ENCODE measurements around the gene DLG2. TPM values are rescaled to one million over a fixed set of nuclear protein-coding genes. Genes with fewer than 3 reads are reported as not detected.

Gene DLG2
- total and polyA plus RNA-seq, 2 of the 8 experiments (the other 6 are each of a cell fraction or from before 2014, with no cell fraction given): 1.7 to 14.3 TPM

DNA sequence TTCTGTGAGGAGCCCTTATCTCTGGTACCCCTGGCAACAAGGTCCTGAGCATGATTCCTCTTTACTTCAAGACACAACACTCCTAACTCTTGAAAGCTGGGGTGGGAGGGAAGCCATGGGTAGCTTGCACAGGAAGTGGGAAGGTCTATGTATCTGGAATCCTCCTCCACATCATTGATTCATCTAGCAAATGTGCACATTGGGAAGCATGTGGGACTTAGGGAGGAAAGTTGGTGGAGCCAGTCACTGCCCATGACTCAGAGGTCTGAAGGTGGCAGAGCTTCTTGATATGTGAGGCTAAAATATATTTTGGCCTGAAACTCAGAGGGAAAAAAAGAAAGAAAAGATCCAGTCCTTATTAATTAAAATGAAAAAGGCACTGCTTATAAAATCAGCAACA lies 1000.9 kb downstream of the DLG2 start:
- TF ChIP-seq SP4 (IDR thresholded peaks at IDR 0.05; ENCODE audit: low read length): no peak
- TF ChIP-seq RFX5 (IDR thresholded peaks at IDR 0.05; ENCODE audit: borderline replicate concordance, low read depth, low read length): no peak
- no peak for TF ChIP-seq FOSL1 (IDR thresholded peaks at IDR 0.05; ENCODE audit: insufficient read depth, low read depth, low read length)
- TF ChIP-seq YY1 (IDR thresholded peaks at IDR 0.05; ENCODE audit: low read depth, low read length): no peak
- no peak for TF ChIP-seq CHD1 (IDR thresholded peaks at IDR 0.05; ENCODE audit: low read depth, low read length)
- no peak for TF ChIP-seq POU5F1 (IDR thresholded peaks at IDR 0.05; ENCODE audit: low read depth, low read length)
- TF ChIP-seq CBX8 (IDR thresholded peaks at IDR 0.05; ENCODE audit: borderline replicate concordance, low read depth, low read length): no peak
- TF ChIP-seq, protein P1, sequence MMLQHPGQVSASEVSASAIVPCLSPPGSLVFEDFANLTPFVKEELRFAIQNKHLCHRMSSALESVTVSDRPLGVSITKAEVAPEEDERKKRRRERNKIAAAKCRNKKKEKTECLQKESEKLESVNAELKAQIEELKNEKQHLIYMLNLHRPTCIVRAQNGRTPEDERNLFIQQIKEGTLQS (IDR thresholded peaks at IDR 0.05; ENCODE audit: insufficient read depth, low read depth, low read length): no peak
- no peak for TF ChIP-seq ZNF274 (IDR thresholded peaks at IDR 0.05; ENCODE audit: borderline replicate concordance, extremely low read depth, low read length)
- TF ChIP-seq HDAC2 (IDR thresholded peaks at IDR 0.05; ENCODE audit: borderline replicate concordance in 1 of 2, low read depth in 2 of 2, low read length in 2 of 2): no peak
- TF ChIP-seq GTF2F1 (IDR thresholded peaks at IDR 0.05; ENCODE audit: borderline replicate concordance, low read depth, low read length): no peak
- TF ChIP-seq MAFK (IDR thresholded peaks at IDR 0.05; ENCODE audit: low read depth, low read length): no peak
- TF ChIP-seq POLR2A (IDR thresholded peaks at IDR 0.05; ENCODE audit: control extremely low read depth in 1 of 2, low read depth in 2 of 2, low read length in 2 of 2): no peak
- TF ChIP-seq POLR2AphosphoS5 (IDR thresholded peaks at IDR 0.05; ENCODE audit: low read depth, low read length): no peak
- Histone ChIP-seq H3K4me2 (ENCODE audit: insufficient read depth in 1 of 2, low read depth in 2 of 2, low read length in 2 of 2) (no peak overlapping the region), H3K23ac (ENCODE audit: insufficient read length) (no peak overlapping the region)

More for the DNA sequence above, 1000.9 kb downstream of the DLG2 start:
- Histone ChIP-seq H3K36me3 (ENCODE audit: control insufficient read depth in 2 of 4, insufficient read depth in 4 of 4, low read length in 3 of 4) (no peaks in the 10 kb centered on the region), H2AFZ (ENCODE audit: low read length) (no peak overlapping the region), H4K91ac (replicated peaks; ENCODE audit: insufficient read length, low read length) (no peak overlapping the region), H3K4ac (replicated peaks; ENCODE audit: insufficient read length, low read depth, low read length) (no peak overlapping the region), H3K4me1 (replicated peaks in 1 of 4; ENCODE audit: control insufficient read depth in 3 of 4, insufficient read depth in 4 of 4, low read length in 3 of 4) (no peaks in the 10 kb centered on the region), H4K20me1 (replicated peaks in 1 of 2; ENCODE audit: control insufficient read depth in 1 of 2, insufficient read depth in 2 of 2, low read length in 2 of 2) (no peaks in the 10 kb centered on the region), H3K9ac (replicated peaks in 1 of 4; ENCODE audit: extremely low read depth in 1 of 4, low read depth in 3 of 4, low read length in 3 of 4) (no peak overlapping the region), H2BK120ac (replicated peaks; ENCODE audit: low read depth, low read length) (no peak overlapping the region), H3K79me1 (ENCODE audit: low read depth, low read length) (no peaks in the 10 kb centered on the region), H3K23me2 (ENCODE audit: low read depth, low read length) (no peaks in the 10 kb centered on the region), H2BK12ac (ENCODE audit: low read depth, low read length) (no peak overlapping the region), H2BK15ac (ENCODE audit: low read length) (no peak overlapping the region), H3K9me3 (ENCODE audit: insufficient read depth in 2 of 2, low read depth in 1 of 2, low read length in 1 of 2) (no peaks in the 10 kb centered on the region), H4K8ac (ENCODE audit: extremely low read depth, insufficient read depth, low read length) (no peak overlapping the region), H4K5ac (ENCODE audit: insufficient read length, low read depth, low read length) (no peak overlapping the region), H3K27ac (ENCODE audit: low read depth, low read length) (no peak overlapping the region), H3K27me3 (replicated peaks in 1 of 4; ENCODE audit: control insufficient read depth in 3 of 4, extremely low read depth in 1 of 4, insufficient read depth in 3 of 4, low read length in 3 of 4) (no peaks in the 10 kb centered on the region), H3K79me2 (ENCODE audit: control insufficient read depth in 1 of 2, insufficient read depth in 2 of 2, low read length in 2 of 2) (no peaks in the 10 kb centered on the region), H2BK5ac (ENCODE audit: low read depth, low read length) (no peak overlapping the region), H3K4me3 (ENCODE audit: extremely low read depth in 1 of 4, insufficient read depth in 2 of 4, low read depth in 3 of 4, low read length in 4 of 4) (no peak overlapping the region), H3K14ac (ENCODE audit: insufficient read length) (no peak overlapping the region), H3K18ac (ENCODE audit: extremely low read depth, low read length) (no peak overlapping the region), H2AK5ac (ENCODE audit: low read depth, low read length) (no peak overlapping the region), H2BK20ac (ENCODE audit: low read length) (no peak overlapping the region), H3K56ac (replicated peaks; ENCODE audit: insufficient read length, low read depth, low read length) (no peak overlapping the region)
- ChIA-PET POLR2A (ENCODE audit: partially characterized antibody) (no interaction called here), CTCF (ENCODE audit: partially characterized antibody) (interaction anchor here (0.6 kb wide), 1 partner anchor 11 kb away, joined by 3 read pairs; no protein-coding TSS in a partner anchor)
- DNase-seq (ENCODE audit: low read depth in 1 of 2, low spot score in 2 of 2) (no peak), FAIRE-seq (no peak)
